Large intestine (tissue), 3 donors: Measurements from ENCODE around the gene KRT74. TPM values are rescaled to one million over a fixed set of nuclear protein-coding genes. Genes with fewer than 3 reads are reported as not detected.
A peak's percentile ranks its signal among the peaks of the same experiment; 100 is the strongest.

Experiments
- DNase-seq, 2 donors: peaks; one replicate each; pipeline versions ENCODE4 v3.0.0 to v3.0.0-alpha.2; 2013
- H3K27ac ChIP-seq: one replicate; pipeline ENCODE4 v1.5.1; 2013; ENCODE audit warnings: low read length
- H3K27me3 ChIP-seq: 2 replicates; pipeline ENCODE4 v1.6.1; 2013; ENCODE audit warnings: low read length; ENCODE audit not compliant: control insufficient read depth, insufficient read depth
- H3K36me3 ChIP-seq: 2 replicates; pipeline ENCODE4 v1.6.1; 2013; ENCODE audit warnings: low read length; ENCODE audit not compliant: control insufficient read depth, insufficient read depth
- H3K4me1 ChIP-seq: one replicate; pipeline ENCODE4 v1.6.1; 2013; ENCODE audit warnings: low read length; ENCODE audit not compliant: control insufficient read depth, insufficient read depth
- H3K4me3 ChIP-seq: one replicate; pipeline ENCODE4 v1.5.1; 2013; ENCODE audit warnings: low read length
- H3K9me3 ChIP-seq: one replicate; pipeline ENCODE4 v1.6.1; 2013; ENCODE audit warnings: mild to moderate bottlenecking, low read depth, low read length, moderate library complexity; ENCODE audit not compliant: control insufficient read depth
- WGBS: methylation state at CpG from one replicate; pipeline ENCODE4 v1.1.5; 2013; ENCODE audit warnings: low lambda C conversion rate; ENCODE audit not compliant: insufficient coverage; 5-methylcytosine and 5-hydroxymethylcytosine counted together
- polyA plus RNA-seq: library from polyadenylated mRNA; unstranded; fragments of 120-200 nt; gene quantifications from one replicate; pipeline ENCODE4 v1.2.1, GENCODE V29; 2013

KRT74 gene
- polyA plus RNA-seq, 1 donor, result not detected

DNA sequence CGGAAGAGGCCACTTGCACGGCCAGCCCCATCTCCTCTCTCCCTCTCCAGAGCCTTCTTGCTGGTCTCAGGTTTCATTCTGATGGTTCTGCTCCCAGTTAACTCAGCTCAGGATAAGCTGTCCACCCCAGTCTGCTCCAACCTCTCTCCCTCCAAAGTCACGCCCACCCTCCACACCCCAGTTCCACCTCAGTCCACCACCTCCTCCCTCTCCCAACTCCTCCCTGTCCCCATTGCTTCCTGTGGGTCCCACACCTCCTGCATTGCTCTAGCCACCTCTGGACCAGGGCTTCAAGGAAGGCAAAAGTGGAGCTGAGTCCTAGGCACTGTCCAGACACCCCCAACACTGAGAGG, 33.8 kb downstream of the KRT74 start:
- Histone ChIP-seq H3K27me3 (no peaks in the 10 kb centered on the region), H3K36me3 (no peaks in the 10 kb centered on the region), H3K4me1 (no peaks in the 10 kb centered on the region), H3K9me3 (no peaks in the 10 kb centered on the region), H3K27ac (no peak overlapping the region), H3K4me3 (no peak overlapping the region)
- DNase-seq, result no peak
- WGBS, result no CpG with 5 or more reads among the region's 3 CpGs

- H3K36me3 ChIP-seq, result no peaks in the 10 kb centered on the region
- H3K27me3 ChIP-seq, result no peaks in the 10 kb centered on the region
- no peak overlapping the region for H3K27ac ChIP-seq
- WGBS, result no CpG with 5 or more reads among the region's 5 CpGs
- no peak overlapping the region for H3K4me3 ChIP-seq
- H3K9me3 ChIP-seq, result no peaks in the 10 kb centered on the region
- H3K4me1 ChIP-seq, result no peaks in the 10 kb centered on the region
- peak in 1 of 2 donors; percentile 23 for DNase-seq
Observed at GRCh38 chr12:52539083-52539820, 34.4 kb downstream of the KRT74 start.

DNA sequence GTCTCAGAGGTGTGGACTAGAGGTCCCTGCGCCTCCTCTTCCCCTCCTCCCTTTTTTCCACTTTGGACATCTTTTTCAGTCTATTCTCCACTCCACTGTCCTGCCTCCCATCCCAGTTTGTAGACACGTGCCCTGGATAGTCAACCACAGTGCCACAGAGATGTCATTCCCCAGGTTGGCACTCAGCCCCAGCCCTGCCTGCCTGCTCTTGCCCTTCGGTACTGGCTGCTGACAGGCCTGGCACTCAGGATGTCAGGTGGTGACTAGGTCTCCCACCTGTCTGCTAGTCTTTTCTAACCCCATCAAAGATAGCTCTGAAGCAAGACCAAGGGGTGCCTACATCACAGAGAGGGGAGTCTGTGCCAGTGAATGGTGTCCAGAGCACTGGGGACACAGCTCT, 36.5 kb downstream of the KRT74 start:
- Histone ChIP-seq H3K9me3 (no peaks in the 10 kb centered on the region), H3K36me3 (no peaks in the 10 kb centered on the region), H3K4me3 (no peak overlapping the region), H3K27ac (no peak overlapping the region), H3K27me3 (no peaks in the 10 kb centered on the region), H3K4me1 (no peaks in the 10 kb centered on the region)
- no CpG with 5 or more reads among the region's 3 CpGs for WGBS
- no peak for DNase-seq

GRCh38 chr12:52535574-52535973, 38.1 kb downstream of the KRT74 start:
- Histone ChIP-seq H3K4me3 (no peak overlapping the region), H3K4me1 (no peaks in the 10 kb centered on the region), H3K27ac (no peak overlapping the region), H3K27me3 (no peaks in the 10 kb centered on the region), H3K36me3 (no peaks in the 10 kb centered on the region), H3K9me3 (no peaks in the 10 kb centered on the region)
- no CpG with 5 or more reads among the region's 1 CpG for WGBS
- DNase-seq, result no peak

DNA sequence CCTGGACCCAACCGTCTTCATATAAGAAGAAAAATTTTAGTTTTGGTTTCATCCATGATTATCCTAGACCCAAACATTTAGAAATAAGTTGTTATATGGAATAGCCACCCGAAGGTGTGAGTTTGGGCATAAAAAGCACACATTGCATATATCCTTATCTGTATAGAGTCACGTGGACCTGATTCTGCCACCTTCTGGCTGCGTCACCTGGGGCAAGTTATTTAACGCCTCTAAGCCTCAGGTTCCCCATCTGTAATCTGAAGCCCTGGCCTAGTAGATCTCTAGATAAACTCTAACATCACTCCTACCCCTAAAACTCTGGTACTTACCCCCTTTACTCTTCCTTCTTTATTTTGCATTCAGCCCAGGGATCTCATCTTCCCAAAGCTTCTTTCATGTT, 39.2 kb downstream of the KRT74 start:
- no peak for DNase-seq
- no peaks in the 10 kb centered on the region for H3K9me3 ChIP-seq
- WGBS, result 67% methylated on average over 3 of the region's 5 CpGs
- no peak overlapping the region for H3K4me3 ChIP-seq
- H3K27me3 ChIP-seq, result no peaks in the 10 kb centered on the region
- H3K4me1 ChIP-seq, result no peaks in the 10 kb centered on the region
- H3K36me3 ChIP-seq, result no peaks in the 10 kb centered on the region
- no peak overlapping the region for H3K27ac ChIP-seq

- H3K36me3 ChIP-seq, result no peaks in the 10 kb centered on the region
- H3K27ac ChIP-seq, result no peak overlapping the region
- no peaks in the 10 kb centered on the region for H3K4me1 ChIP-seq
- WGBS, result 88% methylated on average over 1 of the region's 10 CpGs
- H3K27me3 ChIP-seq, result no peaks in the 10 kb centered on the region
- no peak overlapping the region for H3K4me3 ChIP-seq
- H3K9me3 ChIP-seq, result no peaks in the 10 kb centered on the region
- DNase-seq, result no peak
Observed at GRCh38 chr12:52533686-52534470, 39.8 kb downstream of the KRT74 start.

GRCh38 chr12:52532636-52533035, 41.0 kb downstream of the KRT74 start:
- H3K27me3 ChIP-seq, result no peaks in the 10 kb centered on the region
- no peaks in the 10 kb centered on the region for H3K36me3 ChIP-seq
- no peaks in the 10 kb centered on the region for H3K4me1 ChIP-seq
- H3K9me3 ChIP-seq, result no peaks in the 10 kb centered on the region
- H3K27ac ChIP-seq, result no peak overlapping the region
- no peak overlapping the region for H3K4me3 ChIP-seq
- DNase-seq, result no peak
- WGBS, result 100% methylated on average over 1 of the region's 4 CpGs

- 80% methylated on average over 2 of the region's 18 CpGs for WGBS
- Histone ChIP-seq H3K27ac (no peak overlapping the region), H3K9me3 (no peaks in the 10 kb centered on the region), H3K27me3 (no peaks in the 10 kb centered on the region), H3K4me1 (no peaks in the 10 kb centered on the region), H3K36me3 (no peaks in the 10 kb centered on the region), H3K4me3 (no peak overlapping the region)
- DNase-seq, result peak in 1 of 2 donors; percentile 8
Observed at GRCh38 chr12:52531566-52532300, 41.9 kb downstream of the KRT74 start.

- Histone ChIP-seq H3K4me1 (no peaks in the 10 kb centered on the region), H3K9me3 (no peaks in the 10 kb centered on the region), H3K36me3 (no peaks in the 10 kb centered on the region), H3K27me3 (no peaks in the 10 kb centered on the region), H3K4me3 (no peak overlapping the region), H3K27ac (no peak overlapping the region)
- WGBS, result no CpG with 5 or more reads among the region's 2 CpGs
- DNase-seq, result no peak
Observed at GRCh38 chr12:52530905-52531304, 42.7 kb downstream of the KRT74 start.

GRCh38 chr12:52530366-52530765, 43.3 kb downstream of the KRT74 start:
- Histone ChIP-seq H3K27ac (no peak overlapping the region), H3K4me1 (no peaks in the 10 kb centered on the region), H3K9me3 (no peaks in the 10 kb centered on the region), H3K36me3 (no peaks in the 10 kb centered on the region), H3K4me3 (no peak overlapping the region), H3K27me3 (no peaks in the 10 kb centered on the region)
- no CpG with 5 or more reads among the region's 2 CpGs for WGBS
- no peak for DNase-seq
